ENCODE results near the gene PIH1D1. TPM values are rescaled to one million over a fixed set of nuclear protein-coding genes. Genes with fewer than 3 reads are reported as not detected.

PIH1D1 gene
- total and polyA plus RNA-seq, 2 of the 13 experiments (the other 11 are each of a cell fraction or from before 2014, with no cell fraction given) = 110 to 137 TPM

DNA sequence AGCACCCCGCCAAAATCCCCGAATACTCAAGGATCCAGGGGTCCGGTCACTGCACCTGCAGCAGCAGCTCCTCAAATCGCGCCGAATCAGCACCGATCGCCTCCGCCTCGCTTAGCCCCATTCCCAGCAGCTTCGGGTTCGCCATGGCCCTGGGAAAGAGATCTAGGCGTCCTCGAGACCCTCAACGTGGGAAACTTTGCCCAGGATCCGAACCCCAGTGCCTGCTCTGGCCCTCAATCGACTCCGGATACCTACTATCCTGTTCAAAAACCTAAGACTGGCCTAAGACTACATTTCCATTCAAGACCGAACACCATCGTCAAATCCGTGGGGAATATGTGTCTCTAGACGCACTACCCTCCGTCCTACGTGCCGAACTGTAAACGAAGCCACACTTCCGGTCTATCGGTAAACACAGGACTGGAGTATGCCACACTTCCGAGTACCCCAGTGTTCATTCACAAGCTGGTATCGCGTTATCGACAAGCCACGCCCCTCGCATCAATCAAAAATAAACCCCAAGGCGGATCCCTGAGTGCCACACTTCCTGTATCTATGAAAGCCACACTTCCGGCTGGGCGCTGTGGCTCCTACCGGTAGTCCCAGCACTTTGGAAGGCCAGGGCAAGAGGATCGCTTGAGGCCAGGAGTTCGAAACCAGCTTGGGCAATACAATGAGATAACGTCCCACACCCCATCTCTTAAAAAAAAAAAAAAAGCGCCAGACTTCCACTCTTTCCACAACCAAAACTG is at the start of gene PIH1D1 (continued):
- TF ChIP-seq DPF2 (CRISPR knock-in tag; IDR thresholded peaks at IDR 0.05; ENCODE audit: borderline replicate concordance, low read depth) = no peak
- TF ChIP-seq SP4 (CRISPR knock-in tag; IDR thresholded peaks at IDR 0.05) = peak; percentile 78
- TF ChIP-seq ZMYM3 (CRISPR knock-in tag; IDR thresholded peaks at IDR 0.05) = peak; percentile 60; the same call in 1 of the 2 replicates
- TF ChIP-seq MEF2D (CRISPR knock-in tag; IDR thresholded peaks at IDR 0.05) = peak; percentile 60; the same call in 1 of the 2 replicates
- peak; percentile 83 for TF ChIP-seq ELF3 (CRISPR knock-in tag; IDR thresholded peaks at IDR 0.05)
- peak; percentile 64; the same call in 1 of the 2 replicates for TF ChIP-seq NR2C2 (CRISPR knock-in tag; IDR thresholded peaks at IDR 0.05; ENCODE audit: borderline replicate concordance)
- TF ChIP-seq ZNF543 (CRISPR knock-in tag; IDR thresholded peaks at IDR 0.05) = peak; percentile 11; the same call in 1 of the 2 replicates
- peak; percentile 97 for TF ChIP-seq FOXK2 (IDR thresholded peaks at IDR 0.05)
- 0 out of 2 replicates have a peak, but pooled peaks have one; percentile 30 for TF ChIP-seq ZNF274 (CRISPR knock-in tag; IDR thresholded peaks at IDR 0.05)
- no peak for TF ChIP-seq FLYWCH1 (CRISPR knock-in tag; IDR thresholded peaks at IDR 0.05)
- TF ChIP-seq, protein P1, sequence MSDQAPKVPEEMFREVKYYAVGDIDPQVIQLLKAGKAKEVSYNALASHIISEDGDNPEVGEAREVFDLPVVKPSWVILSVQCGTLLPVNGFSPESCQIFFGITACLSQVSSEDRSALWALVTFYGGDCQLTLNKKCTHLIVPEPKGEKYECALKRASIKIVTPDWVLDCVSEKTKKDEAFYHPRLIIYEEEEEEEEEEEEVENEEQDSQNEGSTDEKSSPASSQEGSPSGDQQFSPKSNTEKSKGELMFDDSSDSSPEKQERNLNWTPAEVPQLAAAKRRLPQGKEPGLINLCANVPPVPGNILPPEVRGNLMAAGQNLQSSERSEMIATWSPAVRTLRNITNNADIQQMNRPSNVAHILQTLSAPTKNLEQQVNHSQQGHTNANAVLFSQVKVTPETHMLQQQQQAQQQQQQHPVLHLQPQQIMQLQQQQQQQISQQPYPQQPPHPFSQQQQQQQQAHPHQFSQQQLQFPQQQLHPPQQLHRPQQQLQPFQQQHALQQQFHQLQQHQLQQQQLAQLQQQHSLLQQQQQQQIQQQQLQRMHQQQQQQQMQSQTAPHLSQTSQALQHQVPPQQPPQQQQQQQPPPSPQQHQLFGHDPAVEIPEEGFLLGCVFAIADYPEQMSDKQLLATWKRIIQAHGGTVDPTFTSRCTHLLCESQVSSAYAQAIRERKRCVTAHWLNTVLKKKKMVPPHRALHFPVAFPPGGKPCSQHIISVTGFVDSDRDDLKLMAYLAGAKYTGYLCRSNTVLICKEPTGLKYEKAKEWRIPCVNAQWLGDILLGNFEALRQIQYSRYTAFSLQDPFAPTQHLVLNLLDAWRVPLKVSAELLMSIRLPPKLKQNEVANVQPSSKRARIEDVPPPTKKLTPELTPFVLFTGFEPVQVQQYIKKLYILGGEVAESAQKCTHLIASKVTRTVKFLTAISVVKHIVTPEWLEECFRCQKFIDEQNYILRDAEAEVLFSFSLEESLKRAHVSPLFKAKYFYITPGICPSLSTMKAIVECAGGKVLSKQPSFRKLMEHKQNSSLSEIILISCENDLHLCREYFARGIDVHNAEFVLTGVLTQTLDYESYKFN (CRISPR knock-in tag; conservative IDR thresholded peaks at IDR 0.05) = peak; percentile 29; the same call in 1 of the 2 replicates
- peak; percentile 76; the same call in 1 of the 2 replicates for TF ChIP-seq ZNF614 (CRISPR knock-in tag; IDR thresholded peaks at IDR 0.05; ENCODE audit: borderline replicate concordance)
- TF ChIP-seq FOXO1 (CRISPR knock-in tag; IDR thresholded peaks at IDR 0.05) = peak; percentile 72
- peak; percentile 93 for TF ChIP-seq ZNF792 (CRISPR knock-in tag; IDR thresholded peaks at IDR 0.05)
- peak; percentile 26; the same call in 1 of the 2 replicates for TF ChIP-seq PITX1 (CRISPR knock-in tag; IDR thresholded peaks at IDR 0.05)
- TF ChIP-seq, protein P2, sequence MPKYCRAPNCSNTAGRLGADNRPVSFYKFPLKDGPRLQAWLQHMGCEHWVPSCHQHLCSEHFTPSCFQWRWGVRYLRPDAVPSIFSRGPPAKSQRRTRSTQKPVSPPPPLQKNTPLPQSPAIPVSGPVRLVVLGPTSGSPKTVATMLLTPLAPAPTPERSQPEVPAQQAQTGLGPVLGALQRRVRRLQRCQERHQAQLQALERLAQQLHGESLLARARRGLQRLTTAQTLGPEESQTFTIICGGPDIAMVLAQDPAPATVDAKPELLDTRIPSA (CRISPR knock-in tag; IDR thresholded peaks at IDR 0.05; ENCODE audit: borderline replicate concordance) = no peak
- peak; percentile 53; the same call in 1 of the 2 replicates for TF ChIP-seq HIVEP1 (CRISPR knock-in tag; IDR thresholded peaks at IDR 0.05)
- TF ChIP-seq, protein P3, sequence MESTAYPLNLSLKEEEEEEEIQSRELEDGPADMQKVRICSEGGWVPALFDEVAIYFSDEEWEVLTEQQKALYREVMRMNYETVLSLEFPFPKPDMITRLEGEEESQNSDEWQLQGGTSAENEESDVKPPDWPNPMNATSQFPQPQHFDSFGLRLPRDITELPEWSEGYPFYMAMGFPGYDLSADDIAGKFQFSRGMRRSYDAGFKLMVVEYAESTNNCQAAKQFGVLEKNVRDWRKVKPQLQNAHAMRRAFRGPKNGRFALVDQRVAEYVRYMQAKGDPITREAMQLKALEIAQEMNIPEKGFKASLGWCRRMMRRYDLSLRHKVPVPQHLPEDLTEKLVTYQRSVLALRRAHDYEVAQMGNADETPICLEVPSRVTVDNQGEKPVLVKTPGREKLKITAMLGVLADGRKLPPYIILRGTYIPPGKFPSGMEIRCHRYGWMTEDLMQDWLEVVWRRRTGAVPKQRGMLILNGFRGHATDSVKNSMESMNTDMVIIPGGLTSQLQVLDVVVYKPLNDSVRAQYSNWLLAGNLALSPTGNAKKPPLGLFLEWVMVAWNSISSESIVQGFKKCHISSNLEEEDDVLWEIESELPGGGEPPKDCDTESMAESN (CRISPR knock-in tag; conservative IDR thresholded peaks at IDR 0.05) = 0 out of 2 replicates have a peak, but pooled peaks have one; percentile 51
- peak; percentile 51; the same call in 1 of the 2 replicates for TF ChIP-seq REPIN1 (CRISPR knock-in tag; IDR thresholded peaks at IDR 0.05; ENCODE audit: borderline replicate concordance, low read depth)
- TF ChIP-seq, protein P4, sequence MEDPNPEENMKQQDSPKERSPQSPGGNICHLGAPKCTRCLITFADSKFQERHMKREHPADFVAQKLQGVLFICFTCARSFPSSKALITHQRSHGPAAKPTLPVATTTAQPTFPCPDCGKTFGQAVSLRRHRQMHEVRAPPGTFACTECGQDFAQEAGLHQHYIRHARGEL (CRISPR knock-in tag; IDR thresholded peaks at IDR 0.05) = no peak
- TF ChIP-seq MAFG (CRISPR knock-in tag; IDR thresholded peaks at IDR 0.05) = no peak
- TF ChIP-seq FOXP1 (IDR thresholded peaks at IDR 0.05) = peak; percentile 89
- TF ChIP-seq FOXP1 (CRISPR knock-in tag; IDR thresholded peaks at IDR 0.05) = peak; percentile 77
